GM12892 (cell line): ENCODE data around the gene TRAF3.

ENCODE experiments used
- POLR2A ChIP-seq: IDR thresholded peaks from 2 replicates; pipeline ENCODE4 v1.6.1; 2011; ENCODE audit warnings: low read depth, low read length, control low read depth
- POLR2AphosphoS5 ChIP-seq: IDR thresholded peaks from 2 replicates; pipeline ENCODE4 v1.6.1; 2011; ENCODE audit warnings: low read depth, low read length, control low read depth
- TAF1 ChIP-seq: IDR thresholded peaks from 2 replicates; pipeline ENCODE4 v1.6.1; 2011; ENCODE audit warnings: low read depth, mild to moderate bottlenecking, control low read depth, low read length, borderline replicate concordance

DNA sequence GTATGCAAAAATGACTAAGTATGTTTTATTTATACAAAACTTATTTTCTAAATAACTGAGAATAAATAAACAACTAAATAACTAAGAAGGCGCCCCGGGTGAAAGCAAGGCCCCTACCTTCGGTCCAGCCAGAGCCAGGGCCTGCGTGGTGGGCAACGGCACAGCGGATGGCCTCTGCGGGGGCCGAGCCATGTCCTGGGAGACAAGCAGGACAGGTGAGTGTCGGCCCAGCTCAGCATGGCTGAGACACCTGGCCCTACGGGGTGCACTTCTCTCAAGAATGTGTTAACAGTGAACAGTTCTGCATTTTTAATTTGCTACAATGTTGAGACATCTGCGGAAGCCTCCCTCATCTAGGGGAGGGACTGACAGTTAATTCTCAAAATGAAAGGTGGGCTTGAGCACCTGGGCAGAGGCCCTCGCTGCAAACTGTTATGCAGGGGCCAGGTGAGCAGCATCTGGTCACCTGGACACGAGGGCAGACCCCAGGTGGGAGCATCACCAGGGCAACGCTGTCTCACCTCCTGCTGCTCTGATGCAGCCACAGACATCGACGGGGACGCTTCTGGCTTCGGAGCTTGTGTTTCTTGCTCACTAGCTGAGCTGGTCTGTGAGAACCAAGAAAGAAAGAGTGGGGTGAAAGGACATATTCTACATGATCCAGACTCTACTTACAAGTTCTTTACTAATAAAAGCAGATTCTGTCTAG, 177.0 kb downstream of the TRAF3 start:
- TF ChIP-seq POLR2A (no peak), POLR2AphosphoS5 (no peak), TAF1 (no peak)
